GM21723 (cell line): ENCODE results near the gene CTSH.
A peak's percentile ranks its signal among the peaks of the same experiment; 100 is the strongest.
"Not testable (repeated sequence)": the region's sequence is repeated elsewhere in the genome, so short reads cannot be mapped to it uniquely, and the experiment has no call there.

Source experiments
- ATAC-seq: cut with Tn5 transposase; IDR thresholded peaks from one replicate; pipeline ENCODE4 v1.9.1; 2021; ENCODE audit warnings: mild to moderate bottlenecking, moderate library complexity; ENCODE audit not compliant: unreplicated experiment

The CTSH gene

GRCh38 chr15:78944202-78944625 is 632 bp downstream of the CTSH start:
- ATAC-seq = peak; percentile 41

- peak; percentile 0 for ATAC-seq
These were observed 1.2 kb downstream of the CTSH start for GRCh38 chr15:78943692-78944091.

GRCh38 chr15:78942741-78943140 is 2.1 kb downstream of the CTSH start:
- ATAC-seq = no peak

GRCh38 chr15:78938658-78939488 is 6.0 kb downstream of the CTSH start:
- peak; percentile 57 for ATAC-seq

- no peak for ATAC-seq
These were observed 7.6 kb downstream of the CTSH start for GRCh38 chr15:78937132-78937739.

GRCh38 chr15:78934655-78935023 is 10.2 kb downstream of the CTSH start:
- no peak for ATAC-seq

- ATAC-seq = no peak
These were observed 10.8 kb downstream of the CTSH start for GRCh38 chr15:78933823-78934654.

- no peak for ATAC-seq
These were observed 11.5 kb downstream of the CTSH start for GRCh38 chr15:78933187-78933822.

- no peak for ATAC-seq
These were observed 12.5 kb downstream of the CTSH start for GRCh38 chr15:78932258-78932808.

- ATAC-seq = no peak
These were observed 13.2 kb downstream of the CTSH start for GRCh38 chr15:78931439-78932257.

- ATAC-seq = no peak
These were observed 14.1 kb downstream of the CTSH start for GRCh38 chr15:78930577-78931388.

GRCh38 chr15:78929536-78930264 is 15.1 kb downstream of the CTSH start:
- ATAC-seq = no peak

GRCh38 chr15:78928616-78929093 is 16.2 kb downstream of the CTSH start:
- no peak for ATAC-seq

GRCh38 chr15:78928176-78928575 is 16.7 kb downstream of the CTSH start:
- not testable (repeated sequence) for ATAC-seq

- no peak for ATAC-seq
These were observed 17.6 kb downstream of the CTSH start for GRCh38 chr15:78927077-78927790.

GRCh38 chr15:78925956-78926743 is 18.7 kb downstream of the CTSH start:
- no peak for ATAC-seq

GRCh38 chr15:78925076-78925624 is 19.7 kb downstream of the CTSH start:
- no peak for ATAC-seq
